Glutamatergic neuron (in vitro differentiated cells): ENCODE measurements around the gene MROH8. TPM values are rescaled to one million over a fixed set of nuclear protein-coding genes. Genes with fewer than 3 reads are reported as not detected.

Source experiments
- DNase-seq: peaks from one replicate; pipeline ENCODE4 v3.0.0; 2022
- H3K27ac Mint-ChIP-seq: one replicate; pipeline ENCODE4 v1.8.0; 2020; ENCODE audit warnings: mild to moderate bottlenecking, mixed read lengths, inconsistent platforms; ENCODE audit not compliant: unreplicated experiment
- H3K27me3 Mint-ChIP-seq: one replicate; pipeline ENCODE4 v1.8.0; 2020; ENCODE audit warnings: mild to moderate bottlenecking, moderate library complexity, mixed read lengths, inconsistent platforms; ENCODE audit not compliant: unreplicated experiment
- H3K36me3 Mint-ChIP-seq: one replicate; pipeline ENCODE4 v1.8.0; 2020; ENCODE audit warnings: mild to moderate bottlenecking, mixed read lengths, inconsistent platforms; ENCODE audit not compliant: unreplicated experiment
- H3K4me1 Mint-ChIP-seq: one replicate; pipeline ENCODE4 v1.8.0; 2020; ENCODE audit warnings: mild to moderate bottlenecking, low read depth, mixed read lengths, inconsistent platforms; ENCODE audit not compliant: unreplicated experiment
- H3K4me3 Mint-ChIP-seq: one replicate; pipeline ENCODE4 v1.8.0; 2020; ENCODE audit warnings: mild to moderate bottlenecking, mixed read lengths, inconsistent platforms; ENCODE audit not compliant: unreplicated experiment
- H3K9me3 Mint-ChIP-seq: one replicate; pipeline ENCODE4 v1.8.0; 2020; ENCODE audit warnings: mild to moderate bottlenecking, moderate library complexity, mixed read lengths, inconsistent platforms; ENCODE audit not compliant: unreplicated experiment
- CTCF ChIP-seq: fragments of 200-600 bp; sonication (generic); IDR thresholded peaks from one replicate; pipeline ENCODE4 v1.5.0; 2021; ENCODE audit not compliant: partially characterized antibody, unreplicated experiment
- total RNA-seq: library from RNA; stranded (reverse); fragmentation: NEBNext Ultra II Directional; extraction: Animal tissue kit (Norgen Biotek cat#: 25700); gene quantifications from one replicate; pipeline ENCODE4 v1.2.1, GENCODE V29; 2021; ENCODE audit not compliant: unreplicated experiment

The MROH8 gene
- total RNA-seq, 1 donor from 2014 or later: 2.6 TPM

- no peaks in the 10 kb centered on the region for H3K36me3 Mint-ChIP-seq
- peaks cover 9% of the 10 kb centered on the region for H3K4me1 Mint-ChIP-seq
- no peak overlapping the region for H3K4me3 Mint-ChIP-seq
- no peak for TF ChIP-seq CTCF
- no peak for DNase-seq
- no peak overlapping the region for H3K27ac Mint-ChIP-seq
- H3K9me3 Mint-ChIP-seq: no peaks in the 10 kb centered on the region
- H3K27me3 Mint-ChIP-seq: peaks cover 7% of the 10 kb centered on the region
Observed at GRCh38 chr20:37185686-37186085, 6.3 kb upstream of the MROH8 start.

GRCh38 chr20:37179683-37180524 is 556 bp upstream of the MROH8 start:
- H3K4me3 Mint-ChIP-seq: peak overlapping the region; percentile 97
- H3K27me3 Mint-ChIP-seq: peaks cover 8% of the 10 kb centered on the region
- H3K36me3 Mint-ChIP-seq: no peaks in the 10 kb centered on the region
- peaks cover 13% of the 10 kb centered on the region for H3K4me1 Mint-ChIP-seq
- DNase-seq: no peak
- H3K27ac Mint-ChIP-seq: peak overlapping the region; percentile 97
- no peak for TF ChIP-seq CTCF
- H3K9me3 Mint-ChIP-seq: peaks cover 11% of the 10 kb centered on the region

- no peak overlapping the region for H3K27ac Mint-ChIP-seq
- no peaks in the 10 kb centered on the region for H3K27me3 Mint-ChIP-seq
- TF ChIP-seq CTCF: no peak
- no peaks in the 10 kb centered on the region for H3K36me3 Mint-ChIP-seq
- no peak for DNase-seq
- peaks cover 4% of the 10 kb centered on the region for H3K9me3 Mint-ChIP-seq
- H3K4me1 Mint-ChIP-seq: no peaks in the 10 kb centered on the region
- no peak overlapping the region for H3K4me3 Mint-ChIP-seq
Observed at GRCh38 chr20:37172836-37173235, 6.5 kb downstream of the MROH8 start.

GRCh38 chr20:37166867-37167266 is 12.5 kb downstream of the MROH8 start:
- TF ChIP-seq CTCF: no peak
- Mint-ChIP-seq H3K27ac (no peak overlapping the region), H3K4me3 (no peak overlapping the region), H3K27me3 (peaks cover 3% of the 10 kb centered on the region), H3K4me1 (no peaks in the 10 kb centered on the region), H3K36me3 (no peaks in the 10 kb centered on the region), H3K9me3 (peaks cover 2% of the 10 kb centered on the region)
- no peak for DNase-seq

DNA sequence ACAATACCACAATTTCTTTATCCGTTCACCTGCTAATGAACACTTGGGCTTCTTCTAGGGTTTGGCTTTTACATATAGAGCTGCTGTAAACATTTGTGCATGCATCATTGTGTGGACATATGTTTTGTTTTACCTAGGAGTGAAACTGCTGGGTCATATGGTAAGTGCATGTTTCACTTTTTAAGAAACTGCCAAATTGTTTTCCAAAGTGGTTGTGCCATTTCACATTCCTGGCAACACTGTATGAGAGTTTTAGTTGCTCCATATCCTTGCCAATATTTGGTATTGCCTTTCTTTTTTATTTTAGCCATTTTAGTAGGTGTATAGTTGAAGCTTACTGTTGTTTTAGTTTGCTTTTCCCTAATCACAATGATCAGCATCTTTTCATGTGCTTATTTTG is 14.3 kb downstream of the MROH8 start:
- Mint-ChIP-seq H3K36me3 (no peaks in the 10 kb centered on the region), H3K4me1 (no peaks in the 10 kb centered on the region), H3K27ac (no peak overlapping the region), H3K4me3 (no peak overlapping the region), H3K9me3 (peaks cover 2% of the 10 kb centered on the region), H3K27me3 (peaks cover 3% of the 10 kb centered on the region)
- DNase-seq: no peak
- TF ChIP-seq CTCF: no peak
